Astrocyte of the cerebellum (primary cell): ENCODE data around the gene GMIP.

ENCODE experiments used
- DNase-seq: peaks from one replicate; pipeline ENCODE4 v3.0.0-alpha.2; 2011; ENCODE audit warnings: low read depth
- H3K4me3 ChIP-seq: 2 replicates; pipeline ENCODE4 v1.5.1; 2011; ENCODE audit warnings: mild to moderate bottlenecking, low read depth, low read length, moderate library complexity
- in situ Hi-C: cut with HindIII; loops from 2 replicates; pipeline ENCODE4 v1.10.0; 2017; ENCODE audit warnings: low sequenced_read_pairs
- TF ChIP-seq, protein P1 (sequence below): IDR thresholded peaks from 2 replicates; pipeline ENCODE4 v1.5.1; 2012; ENCODE audit warnings: low read length, low read depth, moderate library complexity, mild to moderate bottlenecking; ENCODE audit errors: missing control alignments

GMIP gene

DNA sequence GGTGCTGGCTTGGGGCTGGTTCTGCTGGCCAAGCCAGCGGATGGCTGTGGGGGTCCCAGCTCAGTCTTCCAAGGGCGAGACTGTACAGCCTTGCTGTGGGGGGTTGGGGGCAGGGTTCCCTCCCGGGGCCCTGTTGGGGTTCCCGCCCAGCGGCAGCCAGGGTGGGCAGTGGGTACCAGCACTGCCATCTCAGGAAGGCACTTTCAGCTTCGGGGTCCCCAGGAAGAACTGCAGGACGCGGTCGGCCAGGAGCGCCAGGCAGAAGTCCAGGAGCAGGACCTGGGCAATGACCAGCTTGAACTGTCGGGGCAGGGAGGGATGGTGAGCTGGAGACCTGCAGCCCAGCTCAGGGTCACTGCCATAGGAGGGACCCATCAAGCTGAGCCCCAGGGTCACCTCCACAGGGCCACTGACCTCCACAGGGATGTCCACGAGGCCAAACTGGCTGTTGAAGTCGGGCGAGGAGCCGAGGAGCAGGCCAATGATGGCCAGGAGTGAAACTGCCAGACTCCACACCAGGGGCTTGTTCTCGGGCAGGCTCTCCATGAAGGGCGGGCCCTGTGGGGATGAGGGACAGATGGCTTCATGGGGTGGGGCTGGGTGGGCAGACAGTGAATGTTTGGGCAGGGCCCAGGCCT is 1.9 kb upstream of the GMIP start:
- in situ Hi-C loops, result no loop called here
- no peak overlapping the region for H3K4me3 ChIP-seq
- DNase-seq, result no peak
- TF ChIP-seq, protein P1, sequence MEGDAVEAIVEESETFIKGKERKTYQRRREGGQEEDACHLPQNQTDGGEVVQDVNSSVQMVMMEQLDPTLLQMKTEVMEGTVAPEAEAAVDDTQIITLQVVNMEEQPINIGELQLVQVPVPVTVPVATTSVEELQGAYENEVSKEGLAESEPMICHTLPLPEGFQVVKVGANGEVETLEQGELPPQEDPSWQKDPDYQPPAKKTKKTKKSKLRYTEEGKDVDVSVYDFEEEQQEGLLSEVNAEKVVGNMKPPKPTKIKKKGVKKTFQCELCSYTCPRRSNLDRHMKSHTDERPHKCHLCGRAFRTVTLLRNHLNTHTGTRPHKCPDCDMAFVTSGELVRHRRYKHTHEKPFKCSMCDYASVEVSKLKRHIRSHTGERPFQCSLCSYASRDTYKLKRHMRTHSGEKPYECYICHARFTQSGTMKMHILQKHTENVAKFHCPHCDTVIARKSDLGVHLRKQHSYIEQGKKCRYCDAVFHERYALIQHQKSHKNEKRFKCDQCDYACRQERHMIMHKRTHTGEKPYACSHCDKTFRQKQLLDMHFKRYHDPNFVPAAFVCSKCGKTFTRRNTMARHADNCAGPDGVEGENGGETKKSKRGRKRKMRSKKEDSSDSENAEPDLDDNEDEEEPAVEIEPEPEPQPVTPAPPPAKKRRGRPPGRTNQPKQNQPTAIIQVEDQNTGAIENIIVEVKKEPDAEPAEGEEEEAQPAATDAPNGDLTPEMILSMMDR, result no peak

DNA sequence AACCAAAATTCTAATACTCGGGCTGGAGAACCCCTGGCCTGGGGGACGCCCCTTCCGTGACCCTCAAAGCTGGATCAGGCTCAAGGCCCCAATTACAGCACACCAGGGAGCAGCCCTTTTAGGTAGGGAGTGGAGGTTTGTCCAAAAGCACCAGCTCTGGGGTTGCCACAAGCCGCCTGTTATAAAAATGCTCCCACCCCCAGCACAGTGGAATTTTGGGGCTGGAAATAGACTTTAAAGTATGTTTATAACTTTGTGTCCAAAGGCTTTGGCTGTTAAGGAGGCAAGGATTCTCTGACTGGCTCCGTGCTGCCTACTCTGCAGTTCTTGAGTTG is 564 bp upstream of the GMIP start:
- in situ Hi-C loops, result no loop called here
- TF ChIP-seq, protein P1, result no peak
- H3K4me3 ChIP-seq, result peak overlapping the region; percentile 92
- DNase-seq, result no peak

GRCh38 chr19:19642506-19643157 is 825 bp downstream of the GMIP start:
- TF ChIP-seq, protein P1, result no peak
- no peak for DNase-seq
- peak overlapping the region; percentile 92 for H3K4me3 ChIP-seq
- in situ Hi-C loops, result no loop called here

DNA sequence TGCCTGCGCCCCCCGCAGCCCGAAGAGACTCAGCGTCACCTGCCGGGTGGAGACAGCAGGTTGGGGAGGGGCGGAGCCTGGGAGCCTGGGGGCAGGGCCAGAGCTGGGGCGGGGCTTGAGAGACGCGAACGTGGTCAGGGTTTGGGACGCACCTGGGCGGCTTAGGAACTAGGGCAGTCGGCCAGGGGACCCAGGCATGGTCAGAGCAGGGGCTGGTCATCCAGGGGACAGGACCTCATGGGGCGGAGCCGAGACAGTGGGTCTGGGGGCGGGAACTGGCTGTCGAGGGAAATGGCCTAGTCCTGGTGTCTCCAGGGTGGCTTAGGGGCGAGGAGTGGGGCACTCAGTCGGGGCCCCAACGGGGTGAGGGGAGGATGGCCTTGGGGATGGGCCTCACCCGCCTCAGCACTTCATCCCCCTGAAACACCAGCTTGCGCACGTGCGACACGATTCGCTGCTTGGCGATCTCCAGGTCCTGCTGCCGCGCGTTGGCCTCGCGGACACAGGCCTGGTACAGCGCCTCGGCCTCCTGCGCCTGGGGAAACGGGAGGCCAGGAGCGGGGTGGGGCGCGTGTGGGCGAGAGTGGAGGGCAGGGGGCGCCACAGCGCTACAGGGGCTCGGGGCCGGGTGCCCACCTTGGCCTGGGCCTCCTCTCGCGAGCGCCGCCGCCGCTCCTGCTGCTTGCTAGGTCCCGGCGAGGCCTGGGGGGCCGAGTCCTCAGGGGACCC is 5.8 kb downstream of the GMIP start:
- TF ChIP-seq, protein P1, result no peak
- DNase-seq, result no peak
- H3K4me3 ChIP-seq, result no peak overlapping the region
- in situ Hi-C loops, result no loop called here

- no peak for DNase-seq
- no peak overlapping the region for H3K4me3 ChIP-seq
- TF ChIP-seq, protein P1, result no peak
- in situ Hi-C loops, result no loop called here
Measured at GRCh38 chr19:19637186-19637522, 6.3 kb downstream of the GMIP start.

DNA sequence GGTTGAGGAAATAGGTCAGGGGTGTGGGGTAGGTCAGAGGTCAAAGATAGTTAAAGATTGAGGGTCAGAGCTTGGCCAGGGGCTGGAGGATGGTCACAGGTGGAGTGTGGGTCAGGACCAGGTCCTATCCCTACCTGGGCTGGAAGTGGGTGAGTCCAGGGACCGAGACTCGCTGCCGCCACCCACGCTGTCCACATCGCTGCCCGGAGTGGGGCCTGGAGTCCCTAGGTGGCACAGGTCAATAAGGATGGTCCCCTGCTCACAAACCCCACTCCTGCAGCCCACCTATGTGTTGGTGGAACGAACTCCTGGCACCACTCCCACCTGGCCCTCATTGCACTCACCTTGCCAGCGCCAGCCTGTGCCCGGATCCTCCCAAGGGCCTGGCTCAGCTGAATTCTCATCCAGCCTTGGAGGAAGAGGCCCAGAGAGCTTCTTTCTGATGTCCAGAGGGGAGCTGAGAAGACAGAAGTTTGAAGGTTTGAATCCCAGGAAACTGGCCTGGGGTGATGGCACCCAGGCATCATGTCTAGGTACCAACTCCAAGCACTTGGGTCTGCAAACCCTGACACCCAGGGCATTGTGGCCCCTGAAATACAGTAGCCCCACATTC is 6.8 kb downstream of the GMIP start:
- in situ Hi-C loops, result no loop called here
- TF ChIP-seq, protein P1, result no peak
- DNase-seq, result no peak
- no peak overlapping the region for H3K4me3 ChIP-seq
